Fibroblast of lung (primary cell): ENCODE data around the gene LCLAT1.

Experiments
- EZH2 ChIP-seq: IDR thresholded peaks from 2 replicates; pipeline ENCODE4 v1.5.1; 2012; ENCODE audit warnings: low read length, control low read depth, mild to moderate bottlenecking; ENCODE audit errors: missing control alignments
- TF ChIP-seq, protein P1 (sequence below), 2 donors: IDR thresholded peaks in 1 of 2; conservative IDR thresholded peaks in 1 of 2; 1 replicate in 1 of 2; 2 replicates in 1 of 2; pipeline ENCODE4 v1.5.1; 2011 to 2012; ENCODE audit warnings: low read length in 2 of 2, control low read depth in 1 of 2, inconsistent platforms in 1 of 2, low read depth in 1 of 2, mild to moderate bottlenecking in 1 of 2

- TF ChIP-seq, protein P1, sequence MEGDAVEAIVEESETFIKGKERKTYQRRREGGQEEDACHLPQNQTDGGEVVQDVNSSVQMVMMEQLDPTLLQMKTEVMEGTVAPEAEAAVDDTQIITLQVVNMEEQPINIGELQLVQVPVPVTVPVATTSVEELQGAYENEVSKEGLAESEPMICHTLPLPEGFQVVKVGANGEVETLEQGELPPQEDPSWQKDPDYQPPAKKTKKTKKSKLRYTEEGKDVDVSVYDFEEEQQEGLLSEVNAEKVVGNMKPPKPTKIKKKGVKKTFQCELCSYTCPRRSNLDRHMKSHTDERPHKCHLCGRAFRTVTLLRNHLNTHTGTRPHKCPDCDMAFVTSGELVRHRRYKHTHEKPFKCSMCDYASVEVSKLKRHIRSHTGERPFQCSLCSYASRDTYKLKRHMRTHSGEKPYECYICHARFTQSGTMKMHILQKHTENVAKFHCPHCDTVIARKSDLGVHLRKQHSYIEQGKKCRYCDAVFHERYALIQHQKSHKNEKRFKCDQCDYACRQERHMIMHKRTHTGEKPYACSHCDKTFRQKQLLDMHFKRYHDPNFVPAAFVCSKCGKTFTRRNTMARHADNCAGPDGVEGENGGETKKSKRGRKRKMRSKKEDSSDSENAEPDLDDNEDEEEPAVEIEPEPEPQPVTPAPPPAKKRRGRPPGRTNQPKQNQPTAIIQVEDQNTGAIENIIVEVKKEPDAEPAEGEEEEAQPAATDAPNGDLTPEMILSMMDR (conservative IDR thresholded peaks at IDR 0.05 in 1 of 2, IDR thresholded peaks at IDR 0.05 in 1 of 2; ENCODE audit: low read depth in 1 of 2, low read length in 2 of 2): no peak
- TF ChIP-seq EZH2: no peak
Measured at GRCh38 chr2:30512243-30512886, 65.3 kb downstream of the LCLAT1 start.
